Hepatocyte (in vitro differentiated cells): ENCODE results near the gene CWF19L1. TPM values are rescaled to one million over a fixed set of nuclear protein-coding genes. Genes with fewer than 3 reads are reported as not detected.

ENCODE experiments used
- DNase-seq: peaks from one replicate; pipeline ENCODE4 v3.0.0-alpha.2; 2016; ENCODE audit warnings: low spot score
- H2AFZ ChIP-seq: fragments of 200-600 bp; sonication (generic); 2 replicates; pipeline ENCODE4 v1.6.0; 2016; ENCODE audit warnings: antibody characterized with exemption, mild to moderate bottlenecking
- H3K27ac ChIP-seq: fragments of 200-600 bp; sonication (generic); 2 replicates; pipeline ENCODE4 v1.5.1; 2016; ENCODE audit warnings: mild to moderate bottlenecking
- H3K27me3 ChIP-seq: fragments of 200-600 bp; sonication (generic); 2 replicates; pipeline ENCODE4 v1.6.1; 2016
- H3K36me3 ChIP-seq: fragments of 200-600 bp; sonication (generic); replicated peaks from 2 replicates; pipeline ENCODE4 v1.5.1; 2016; ENCODE audit warnings: low read depth; ENCODE audit not compliant: insufficient read depth
- H3K4me1 ChIP-seq: fragments of 200-600 bp; sonication (generic); 2 replicates; pipeline ENCODE4 v1.5.1; 2016; ENCODE audit warnings: mild to moderate bottlenecking, moderate library complexity; ENCODE audit not compliant: insufficient read depth
- H3K4me2 ChIP-seq: fragments of 200-600 bp; sonication (generic); 2 replicates; pipeline ENCODE4 v1.6.0; 2016
- H3K4me3 ChIP-seq: fragments of 200-600 bp; sonication (generic); 2 replicates; pipeline ENCODE4 v1.5.1; 2016; ENCODE audit warnings: mild to moderate bottlenecking
- H3K79me2 ChIP-seq: fragments of 200-600 bp; sonication (generic); 2 replicates; pipeline ENCODE4 v1.6.0; 2017; ENCODE audit warnings: mild to moderate bottlenecking
- H3K9me2 ChIP-seq: fragments of 200-600 bp; sonication (generic); replicated peaks from 2 replicates; pipeline ENCODE4 v1.6.0; 2017; ENCODE audit warnings: mild to moderate bottlenecking; ENCODE audit not compliant: insufficient read depth
- H3K9me3 ChIP-seq: fragments of 200-600 bp; sonication (generic); 2 replicates; pipeline ENCODE4 v1.5.1; 2016; ENCODE audit warnings: low read depth, mild to moderate bottlenecking
- H4K20me1 ChIP-seq: fragments of 200-600 bp; sonication (generic); 2 replicates; pipeline ENCODE4 v1.6.0; 2016; ENCODE audit warnings: mild to moderate bottlenecking; ENCODE audit not compliant: insufficient read depth, poor library complexity, severe bottlenecking
- CTCF ChIP-seq: fragments of 200-600 bp; sonication (generic); IDR thresholded peaks from 2 replicates; pipeline ENCODE4 v1.5.1; 2016; ENCODE audit warnings: antibody characterized with exemption, mild to moderate bottlenecking; ENCODE audit not compliant: poor library complexity
- EZH2 ChIP-seq: fragments of 200-600 bp; sonication (generic); IDR thresholded peaks from 2 replicates; pipeline ENCODE4 v1.6.1; 2016; ENCODE audit warnings: antibody characterized with exemption, mild to moderate bottlenecking, borderline replicate concordance
- EZH2phosphoT487 ChIP-seq: fragments of 200-600 bp; sonication (generic); IDR thresholded peaks from one replicate; pipeline ENCODE4 v1.6.1; 2018; ENCODE audit warnings: antibody characterized with exemption, mild to moderate bottlenecking, low read depth, moderate library complexity; ENCODE audit not compliant: unreplicated experiment, severe bottlenecking
- WGBS: methylation state at CpG from one replicate; pipeline ENCODE4 v1.1.6; 2016; ENCODE audit warnings: low lambda C conversion rate; ENCODE audit errors: missing lambda C conversion rate; 5-methylcytosine and 5-hydroxymethylcytosine counted together
- polyA plus RNA-seq: library from polyadenylated mRNA; unstranded; fragments of >200 nt; fragmentation: Nextera tagmentation; extraction: Ambion mirVana; gene quantifications from 2 replicates; pipeline ENCODE4 v1.2.1, GENCODE V29; 2016
- total RNA-seq: library from RNA; depleted of rRNA; stranded (reverse); fragments of >200 nt; gene quantifications from 2 replicates; pipeline ENCODE4 v1.2.3, GENCODE V29; 2014

CWF19L1 gene
- total and polyA plus RNA-seq, 2 experiments from 2014 or later: 12.2 to 22.8 TPM

- Histone ChIP-seq H3K4me3 (no peak overlapping the region), H3K9me3 (no peaks in the 10 kb centered on the region), H3K4me1 (peaks cover 7% of the 10 kb centered on the region), H4K20me1 (no peaks in the 10 kb centered on the region), H2AFZ (no peak overlapping the region), H3K9me2 (no peaks in the 10 kb centered on the region), H3K4me2 (no peak overlapping the region), H3K27ac (no peak overlapping the region), H3K36me3 (no peaks in the 10 kb centered on the region), H3K27me3 (no peaks in the 10 kb centered on the region), H3K79me2 (peaks cover 29% of the 10 kb centered on the region)
- WGBS: 96% methylated on average over 5 of the region's 5 CpGs
- TF ChIP-seq CTCF: no peak
- no peak for TF ChIP-seq EZH2
- TF ChIP-seq EZH2phosphoT487: no peak
- DNase-seq: no peak
These were observed 43.6 kb downstream of the CWF19L1 start for GRCh38 chr10:100223879-100224278.

- no peaks in the 10 kb centered on the region for H3K9me3 ChIP-seq
- H3K79me2 ChIP-seq: peaks cover 17% of the 10 kb centered on the region
- H3K27me3 ChIP-seq: no peaks in the 10 kb centered on the region
- no peak for DNase-seq
- no peaks in the 10 kb centered on the region for H4K20me1 ChIP-seq
- no peak overlapping the region for H2AFZ ChIP-seq
- WGBS: 97% methylated on average over 2 of the region's 2 CpGs
- no peak overlapping the region for H3K27ac ChIP-seq
- no peaks in the 10 kb centered on the region for H3K4me1 ChIP-seq
- no peak overlapping the region for H3K4me3 ChIP-seq
- no peak overlapping the region for H3K4me2 ChIP-seq
- no peaks in the 10 kb centered on the region for H3K9me2 ChIP-seq
- no peaks in the 10 kb centered on the region for H3K36me3 ChIP-seq
- no peak for TF ChIP-seq CTCF
- TF ChIP-seq EZH2: no peak
- TF ChIP-seq EZH2phosphoT487: no peak
These were observed 44.9 kb downstream of the CWF19L1 start for GRCh38 chr10:100222529-100222928.

DNA sequence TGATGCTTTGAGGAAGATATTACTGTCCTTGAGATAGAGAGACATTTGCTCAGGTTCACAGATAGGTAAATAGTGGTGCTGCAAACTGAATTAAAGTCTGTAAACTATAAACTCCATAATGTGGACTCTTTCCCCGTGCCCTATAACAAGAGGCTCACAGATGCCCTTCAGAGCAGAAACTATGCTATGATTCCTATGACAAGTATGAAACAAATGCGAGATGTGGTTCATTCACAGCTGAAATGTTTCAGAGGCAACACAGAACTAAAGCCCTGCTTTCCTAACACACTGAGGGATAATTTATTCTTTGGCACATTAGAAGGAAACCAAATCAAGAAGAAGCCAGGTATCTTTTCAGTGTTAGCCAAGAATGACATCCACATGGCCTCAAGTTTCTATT lies 51.4 kb downstream of the CWF19L1 start:
- Histone ChIP-seq H3K9me3 (no peaks in the 10 kb centered on the region), H3K27me3 (no peaks in the 10 kb centered on the region), H4K20me1 (no peaks in the 10 kb centered on the region), H3K36me3 (no peaks in the 10 kb centered on the region), H3K79me2 (no peaks in the 10 kb centered on the region), H3K9me2 (no peaks in the 10 kb centered on the region), H3K27ac (no peak overlapping the region), H3K4me1 (no peaks in the 10 kb centered on the region), H2AFZ (no peak overlapping the region), H3K4me3 (no peak overlapping the region), H3K4me2 (no peak overlapping the region)
- no peak for DNase-seq
- whole genome bisulfite sequencing: 93% methylated on average over 2 of the region's 2 CpGs
- TF ChIP-seq CTCF (no peak), EZH2 (no peak), EZH2phosphoT487 (no peak)

DNA sequence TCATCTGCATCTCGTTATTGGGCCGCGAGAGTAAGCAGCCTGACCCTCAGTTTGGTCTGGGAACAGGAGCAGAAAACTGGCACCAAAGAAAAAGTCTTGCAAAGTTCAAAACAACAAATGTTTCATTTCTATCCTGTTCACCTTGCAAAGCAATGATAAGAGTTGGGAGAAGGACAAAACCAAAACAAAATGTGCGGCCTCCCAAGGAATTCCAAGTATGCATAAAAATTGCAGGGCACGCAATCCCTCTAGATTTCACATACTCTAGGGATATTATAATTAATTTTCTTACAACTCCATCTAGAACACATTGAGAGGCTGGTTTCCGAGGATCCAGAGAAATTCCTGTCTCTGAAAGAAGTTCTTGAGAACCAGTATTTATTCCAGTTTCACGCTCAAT lies 58.1 kb downstream of the CWF19L1 start:
- no peaks in the 10 kb centered on the region for H4K20me1 ChIP-seq
- H2AFZ ChIP-seq: no peak overlapping the region
- no peak overlapping the region for H3K4me2 ChIP-seq
- 87% methylated on average over 7 of the region's 7 CpGs for WGBS
- TF ChIP-seq EZH2phosphoT487: no peak
- TF ChIP-seq EZH2: no peak
- no peak for TF ChIP-seq CTCF
- H3K27ac ChIP-seq: no peak overlapping the region
- H3K79me2 ChIP-seq: no peaks in the 10 kb centered on the region
- DNase-seq: no peak
- no peaks in the 10 kb centered on the region for H3K27me3 ChIP-seq
- no peaks in the 10 kb centered on the region for H3K9me2 ChIP-seq
- H3K4me1 ChIP-seq: no peaks in the 10 kb centered on the region
- no peak overlapping the region for H3K4me3 ChIP-seq
- no peaks in the 10 kb centered on the region for H3K36me3 ChIP-seq
- no peaks in the 10 kb centered on the region for H3K9me3 ChIP-seq
